Measurements from ENCODE around the gene ARHGAP24.

The ARHGAP24 gene

DNA sequence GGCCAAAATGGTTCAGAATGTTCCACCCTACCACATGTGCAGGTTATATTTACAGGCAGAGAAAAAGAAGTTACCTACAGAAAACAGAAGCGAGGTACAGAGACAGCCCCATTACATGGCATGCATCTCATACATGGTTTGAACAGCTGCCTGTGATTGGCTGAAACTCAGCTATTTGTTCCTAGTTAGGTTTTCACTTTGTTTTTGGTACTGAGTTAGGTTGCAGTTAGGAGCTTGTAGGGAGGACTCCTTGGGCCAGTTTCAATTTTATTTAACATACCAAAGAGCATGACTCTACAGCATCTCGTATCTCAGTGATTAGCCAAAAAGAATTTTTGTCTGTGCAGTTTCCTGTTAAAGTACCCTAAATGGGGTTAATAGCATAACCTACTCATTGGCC is 492.9 kb downstream of the ARHGAP24 start:
- DNase-seq: no peak
- Histone ChIP-seq H3K4me3 (ENCODE audit: control insufficient read depth in 1 of 7, extremely low read depth in 1 of 7, insufficient read depth in 4 of 7, low read depth in 2 of 7, low read length in 6 of 7) (no peak overlapping the region), H3K9me3 (ENCODE audit: control extremely low read depth in 1 of 5, control insufficient read depth in 4 of 5, insufficient read depth in 2 of 5, low read depth in 1 of 5, low read length in 4 of 5) (no peaks in the 10 kb centered on the region), H3K4me1 (ENCODE audit: control extremely low read depth in 1 of 4, control insufficient read depth in 4 of 4, insufficient read depth in 4 of 4, low read length in 3 of 4) (peaks cover 0 to 2% (median 0%) of the 10 kb centered on the region in 4 experiments), H3K27me3 (replicated peaks in 2 of 5; ENCODE audit: control insufficient read depth in 4 of 5, insufficient read depth in 5 of 5, low read length in 4 of 5) (no peaks in the 10 kb centered on the region), H3K27ac (ENCODE audit: insufficient read depth in 1 of 2, low read depth in 1 of 2, low read length in 2 of 2, poor library complexity in 1 of 2, severe bottlenecking in 2 of 2) (no peak overlapping the region), H3K36me3 (ENCODE audit: control insufficient read depth in 4 of 4, insufficient read depth in 4 of 4, low read length in 3 of 4) (no peaks in the 10 kb centered on the region)
- WGBS (ENCODE audit: insufficient coverage): no CpG with 5 or more reads among the region's 2 CpGs
- CTCF ChIA-PET: interaction anchor here (0.6 to 2.3 kb wide), 6 partner anchors 14 to 212 kb away, joined by 3 to 6 read pairs (median 3); no protein-coding TSS in a partner anchor
- POLR2A ChIA-PET: no interaction called here

DNA sequence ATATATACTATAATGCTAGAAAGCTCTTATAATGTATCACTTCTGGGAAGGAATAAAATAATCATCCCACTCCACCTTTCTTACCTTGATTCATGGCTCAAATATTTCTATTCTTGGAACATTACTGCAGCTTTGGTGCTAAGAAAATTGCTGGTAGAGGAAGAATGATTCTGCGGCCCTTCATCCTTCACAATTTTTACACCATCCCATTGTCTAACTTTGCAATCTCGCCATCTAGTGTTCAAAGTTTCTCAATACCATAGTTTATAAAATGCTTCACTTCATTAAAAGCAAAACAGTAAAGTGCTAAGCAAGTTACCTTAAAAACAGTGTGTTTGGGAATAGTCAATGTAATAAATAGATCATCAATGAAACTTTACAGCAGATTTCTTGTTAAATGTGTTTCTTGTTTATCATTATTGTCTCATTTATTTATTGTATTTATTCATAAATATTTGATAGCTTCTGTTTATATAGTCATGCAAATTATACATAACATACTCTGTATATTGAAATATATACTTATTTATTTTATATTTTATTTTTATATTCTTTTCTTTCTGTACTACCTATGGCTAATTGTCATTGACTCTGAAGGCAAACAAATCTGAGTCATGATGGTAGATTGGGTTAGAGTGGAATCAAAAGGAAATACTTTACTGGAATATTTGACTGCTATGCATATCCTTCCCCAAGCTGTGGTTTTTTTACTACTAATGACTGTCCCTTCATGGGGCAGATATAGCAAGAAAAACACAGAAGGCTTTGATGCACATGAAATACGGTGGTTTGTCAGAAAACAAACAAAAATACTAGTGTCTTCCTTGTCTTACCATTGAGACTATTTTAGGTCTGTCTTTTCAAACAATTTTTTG is 494.2 kb downstream of the ARHGAP24 start:
- Histone ChIP-seq H3K4me3 (ENCODE audit: control insufficient read depth in 1 of 7, extremely low read depth in 1 of 7, insufficient read depth in 4 of 7, low read depth in 2 of 7, low read length in 6 of 7) (no peak overlapping the region), H3K9me3 (ENCODE audit: control extremely low read depth in 1 of 5, control insufficient read depth in 4 of 5, insufficient read depth in 2 of 5, low read depth in 1 of 5, low read length in 4 of 5) (no peaks in the 10 kb centered on the region), H3K4me1 (ENCODE audit: control extremely low read depth in 1 of 4, control insufficient read depth in 4 of 4, insufficient read depth in 4 of 4, low read length in 3 of 4) (peaks cover 0 to 2% (median 0%) of the 10 kb centered on the region in 4 experiments), H3K27ac (ENCODE audit: insufficient read depth in 1 of 2, low read depth in 1 of 2, low read length in 2 of 2, poor library complexity in 1 of 2, severe bottlenecking in 2 of 2) (no peak overlapping the region), H3K36me3 (ENCODE audit: control insufficient read depth in 4 of 4, insufficient read depth in 4 of 4, low read length in 3 of 4) (no peaks in the 10 kb centered on the region), H3K27me3 (replicated peaks in 2 of 5; ENCODE audit: control insufficient read depth in 4 of 5, insufficient read depth in 5 of 5, low read length in 4 of 5) (no peaks in the 10 kb centered on the region)
- WGBS (ENCODE audit: insufficient coverage): no CpG with 5 or more reads among the region's 3 CpGs
- POLR2A ChIA-PET: interaction anchor here (0.5 kb wide), 1 partner anchor 36 kb away, joined by 5 read pairs; no protein-coding TSS in a partner anchor
- CTCF ChIA-PET: interaction anchor here (1.2 to 2.3 kb wide), 13 partner anchors 13 to 222 kb away, joined by 3 to 12 read pairs (median 4); no protein-coding TSS in a partner anchor
- DNase-seq: peak; percentile 31 to 58 (median 50)

- 100% methylated on average over 1 of the region's 2 CpGs for WGBS (ENCODE audit: insufficient coverage)
- POLR2A ChIA-PET: interaction anchor here (0.6 kb wide), 1 partner anchor 933 kb away, joined by 3 read pairs; no protein-coding TSS in a partner anchor
- CTCF ChIA-PET: interaction anchor here (1.0 to 2.3 kb wide), 6 partner anchors 9 to 224 kb away, joined by 3 to 12 read pairs (median 4); no protein-coding TSS in a partner anchor
- no peaks in the 10 kb centered on the region for H3K27me3 ChIP-seq (replicated peaks in 2 of 5; ENCODE audit: control insufficient read depth in 4 of 5, insufficient read depth in 5 of 5, low read length in 4 of 5)
- H3K27ac ChIP-seq (ENCODE audit: insufficient read depth in 1 of 2, low read depth in 1 of 2, low read length in 2 of 2, poor library complexity in 1 of 2, severe bottlenecking in 2 of 2): no peak overlapping the region
- H3K9me3 ChIP-seq (ENCODE audit: control extremely low read depth in 1 of 5, control insufficient read depth in 4 of 5, insufficient read depth in 2 of 5, low read depth in 1 of 5, low read length in 4 of 5): no peaks in the 10 kb centered on the region
- no peak overlapping the region for H3K4me3 ChIP-seq (ENCODE audit: control insufficient read depth in 1 of 7, extremely low read depth in 1 of 7, insufficient read depth in 4 of 7, low read depth in 2 of 7, low read length in 6 of 7)
- DNase-seq: no peak
- peaks cover 0 to 2% (median 0%) of the 10 kb centered on the region in 4 experiments for H3K4me1 ChIP-seq (ENCODE audit: control extremely low read depth in 1 of 4, control insufficient read depth in 4 of 4, insufficient read depth in 4 of 4, low read length in 3 of 4)
- no peaks in the 10 kb centered on the region for H3K36me3 ChIP-seq (ENCODE audit: control insufficient read depth in 4 of 4, insufficient read depth in 4 of 4, low read length in 3 of 4)
Observed at GRCh38 chr4:85970535-85970934, 495.6 kb downstream of the ARHGAP24 start.

DNA sequence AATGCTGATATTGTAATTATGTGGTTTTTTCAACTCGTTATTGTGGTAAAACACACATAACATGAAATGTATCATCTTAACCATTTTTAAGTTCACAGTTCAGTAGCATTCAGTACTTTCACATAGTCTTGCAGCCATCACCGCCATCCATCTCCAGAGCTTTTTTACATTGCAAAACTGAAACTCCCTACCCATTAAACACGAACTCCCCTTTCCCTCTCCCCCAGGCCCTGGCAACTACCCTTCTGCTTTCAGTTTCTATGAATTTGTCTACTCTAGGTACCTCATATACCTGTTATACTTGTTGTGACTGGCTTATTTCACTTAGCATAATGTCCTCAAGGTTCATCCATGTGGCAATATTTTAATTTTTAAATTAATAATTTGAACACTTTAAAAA is 504.3 kb downstream of the ARHGAP24 start:
- Histone ChIP-seq H3K9me3 (ENCODE audit: control extremely low read depth in 1 of 5, control insufficient read depth in 4 of 5, insufficient read depth in 2 of 5, low read depth in 1 of 5, low read length in 4 of 5) (no peaks in the 10 kb centered on the region), H3K36me3 (ENCODE audit: control insufficient read depth in 4 of 4, insufficient read depth in 4 of 4, low read length in 3 of 4) (no peaks in the 10 kb centered on the region), H3K27ac (ENCODE audit: insufficient read depth in 1 of 2, low read depth in 1 of 2, low read length in 2 of 2, poor library complexity in 1 of 2, severe bottlenecking in 2 of 2) (no peak overlapping the region), H3K4me1 (ENCODE audit: control extremely low read depth in 1 of 4, control insufficient read depth in 4 of 4, insufficient read depth in 4 of 4, low read length in 3 of 4) (no peaks in the 10 kb centered on the region), H3K27me3 (replicated peaks in 2 of 5; ENCODE audit: control insufficient read depth in 4 of 5, insufficient read depth in 5 of 5, low read length in 4 of 5) (no peaks in the 10 kb centered on the region), H3K4me3 (ENCODE audit: control insufficient read depth in 1 of 7, extremely low read depth in 1 of 7, insufficient read depth in 4 of 7, low read depth in 2 of 7, low read length in 6 of 7) (no peak overlapping the region)
- POLR2A ChIA-PET: no interaction called here
- 100% methylated on average over 1 of the region's 3 CpGs for whole genome bisulfite sequencing (ENCODE audit: insufficient coverage)
- CTCF ChIA-PET: interaction anchor here (0.9 to 1.2 kb wide), 2 partner anchors 9 to 56 kb away, joined by 3 read pairs; no protein-coding TSS in a partner anchor
- no peak for DNase-seq

- Histone ChIP-seq H3K4me3 (ENCODE audit: control insufficient read depth in 1 of 7, extremely low read depth in 1 of 7, insufficient read depth in 4 of 7, low read depth in 2 of 7, low read length in 6 of 7) (no peak overlapping the region), H3K27ac (ENCODE audit: insufficient read depth in 1 of 2, low read depth in 1 of 2, low read length in 2 of 2, poor library complexity in 1 of 2, severe bottlenecking in 2 of 2) (no peak overlapping the region), H3K27me3 (replicated peaks in 2 of 5; ENCODE audit: control insufficient read depth in 4 of 5, insufficient read depth in 5 of 5, low read length in 4 of 5) (no peaks in the 10 kb centered on the region), H3K4me1 (ENCODE audit: control extremely low read depth in 1 of 4, control insufficient read depth in 4 of 4, insufficient read depth in 4 of 4, low read length in 3 of 4) (no peaks in the 10 kb centered on the region), H3K36me3 (ENCODE audit: control insufficient read depth in 4 of 4, insufficient read depth in 4 of 4, low read length in 3 of 4) (no peaks in the 10 kb centered on the region), H3K9me3 (ENCODE audit: control extremely low read depth in 1 of 5, control insufficient read depth in 4 of 5, insufficient read depth in 2 of 5, low read depth in 1 of 5, low read length in 4 of 5) (no peaks in the 10 kb centered on the region)
- ChIA-PET POLR2A (no interaction called here), CTCF (interaction anchor here (0.9 kb wide), 1 partner anchor 239 kb away, joined by 3 read pairs; no protein-coding TSS in a partner anchor)
- no peak for DNase-seq
- WGBS (ENCODE audit: insufficient coverage): 100% methylated on average over 1 of the region's 1 CpG
Observed at GRCh38 chr4:85986266-85986665, 511.3 kb downstream of the ARHGAP24 start.

GRCh38 chr4:85993641-85994040 is 518.7 kb downstream of the ARHGAP24 start:
- CTCF ChIA-PET: interaction anchor here (1.3 kb wide), 1 partner anchor 24 kb away, joined by 3 read pairs; no protein-coding TSS in a partner anchor
- Histone ChIP-seq H3K9me3 (ENCODE audit: control extremely low read depth in 1 of 5, control insufficient read depth in 4 of 5, insufficient read depth in 2 of 5, low read depth in 1 of 5, low read length in 4 of 5) (no peaks in the 10 kb centered on the region), H3K27ac (ENCODE audit: insufficient read depth in 1 of 2, low read depth in 1 of 2, low read length in 2 of 2, poor library complexity in 1 of 2, severe bottlenecking in 2 of 2) (no peak overlapping the region), H3K27me3 (replicated peaks in 2 of 5; ENCODE audit: control insufficient read depth in 4 of 5, insufficient read depth in 5 of 5, low read length in 4 of 5) (no peaks in the 10 kb centered on the region), H3K36me3 (ENCODE audit: control insufficient read depth in 4 of 4, insufficient read depth in 4 of 4, low read length in 3 of 4) (no peaks in the 10 kb centered on the region), H3K4me1 (ENCODE audit: control extremely low read depth in 1 of 4, control insufficient read depth in 4 of 4, insufficient read depth in 4 of 4, low read length in 3 of 4) (peaks cover 0 to 4% (median 0%) of the 10 kb centered on the region in 4 experiments), H3K4me3 (ENCODE audit: control insufficient read depth in 1 of 7, extremely low read depth in 1 of 7, insufficient read depth in 4 of 7, low read depth in 2 of 7, low read length in 6 of 7) (no peak overlapping the region)
- POLR2A ChIA-PET: no interaction called here
- DNase-seq: no peak
- no CpG with 5 or more reads among the region's 2 CpGs for WGBS (ENCODE audit: insufficient coverage)

DNA sequence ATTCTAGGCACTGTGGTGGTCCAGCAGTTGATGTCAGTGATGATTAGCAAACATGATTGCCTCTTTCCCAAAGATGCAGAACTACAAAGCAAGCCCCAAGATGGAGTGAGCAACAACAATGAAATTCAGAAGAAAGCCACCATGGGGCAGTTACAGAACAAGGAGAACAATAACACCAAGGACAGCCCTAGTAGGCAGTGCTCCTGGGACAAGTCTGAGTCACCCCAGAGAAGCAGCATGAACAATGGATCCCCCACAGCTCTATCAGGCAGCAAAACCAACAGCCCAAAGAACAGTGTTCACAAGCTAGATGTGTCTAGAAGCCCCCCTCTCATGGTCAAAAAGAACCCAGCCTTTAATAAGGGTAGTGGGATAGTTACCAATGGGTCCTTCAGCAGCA is 519.6 kb downstream of the ARHGAP24 start:
- Histone ChIP-seq H3K36me3 (ENCODE audit: control insufficient read depth in 4 of 4, insufficient read depth in 4 of 4, low read length in 3 of 4) (no peaks in the 10 kb centered on the region), H3K27ac (ENCODE audit: insufficient read depth in 1 of 2, low read depth in 1 of 2, low read length in 2 of 2, poor library complexity in 1 of 2, severe bottlenecking in 2 of 2) (no peak overlapping the region), H3K4me1 (ENCODE audit: control extremely low read depth in 1 of 4, control insufficient read depth in 4 of 4, insufficient read depth in 4 of 4, low read length in 3 of 4) (peaks cover 0 to 4% (median 0%) of the 10 kb centered on the region in 4 experiments), H3K9me3 (ENCODE audit: control extremely low read depth in 1 of 5, control insufficient read depth in 4 of 5, insufficient read depth in 2 of 5, low read depth in 1 of 5, low read length in 4 of 5) (no peaks in the 10 kb centered on the region), H3K4me3 (ENCODE audit: control insufficient read depth in 1 of 7, extremely low read depth in 1 of 7, insufficient read depth in 4 of 7, low read depth in 2 of 7, low read length in 6 of 7) (no peak overlapping the region), H3K27me3 (replicated peaks in 2 of 5; ENCODE audit: control insufficient read depth in 4 of 5, insufficient read depth in 5 of 5, low read length in 4 of 5) (no peaks in the 10 kb centered on the region)
- DNase-seq: no peak
- ChIA-PET CTCF (interaction anchor here (1.3 kb wide), 1 partner anchor 25 kb away, joined by 3 read pairs; no protein-coding TSS in a partner anchor), POLR2A (no interaction called here)

Data from common myeloid progenitor, CD34-positive (primary cell).